Activated CD4-positive, alpha-beta memory T cell treated with anti-CD3 and anti-CD28 coated beads, Interleukin-2, amount 10 ng/mL, durations not matched to agents 7 days and 5 days (primary cell): ENCODE measurements around the gene ANKRD53. TPM values are rescaled to one million over a fixed set of nuclear protein-coding genes. Genes with fewer than 3 reads are reported as not detected.
"Not testable (repeated sequence)": the region's sequence is repeated elsewhere in the genome, so short reads cannot be mapped to it uniquely, and the experiment has no call there.

Experiments
- CTCF ChIA-PET: fragments of 350-600 bp; sonication (Branson Sonifier 250); formaldehyde crosslinking; loops from one replicate; lab custom pipeline; 2021; ENCODE audit warnings: antibody characterized with exemption, inconsistent platforms; lab: Charles Lee
- POLR2A ChIA-PET: fragments of 350-600 bp; sonication (Branson Sonifier 250); formaldehyde crosslinking; loops from one replicate; lab custom pipeline; 2021; ENCODE audit warnings: antibody characterized with exemption; lab: Charles Lee
- DNase-seq: peaks from one replicate; pipeline ENCODE4 v3.0.0-alpha.2; 2020
- H3K27ac Mint-ChIP-seq: one replicate; pipeline ENCODE4 v1.8.0; 2021; ENCODE audit warnings: mild to moderate bottlenecking, mixed read lengths
- H3K27me3 Mint-ChIP-seq: one replicate; pipeline ENCODE4 v1.8.0; 2021; ENCODE audit warnings: mixed read lengths
- H3K36me3 Mint-ChIP-seq: one replicate; pipeline ENCODE4 v1.8.0; 2021; ENCODE audit warnings: low read depth, mixed read lengths
- H3K4me1 Mint-ChIP-seq: one replicate; pipeline ENCODE4 v1.8.0; 2021; ENCODE audit warnings: mixed read lengths
- H3K4me3 Mint-ChIP-seq: one replicate; pipeline ENCODE4 v1.8.0; 2021; ENCODE audit warnings: mild to moderate bottlenecking, mixed read lengths
- H3K9me3 Mint-ChIP-seq: one replicate; pipeline ENCODE4 v1.8.0; 2021; ENCODE audit warnings: mixed read lengths
- total RNA-seq, 2 experiments: library from RNA; stranded (reverse); gene quantifications; one replicate each; pipeline ENCODE4 v1.2.3, GENCODE V29; 2021

ANKRD53 gene
- total RNA-seq, 2 experiments from 2014 or later, result not detected

GRCh38 chr2:70988726-70989648 lies 10.6 kb downstream of the ANKRD53 start:
- Mint-ChIP-seq H3K36me3 (peaks cover 35% of the 10 kb centered on the region), H3K4me3 (no peak overlapping the region), H3K9me3 (no peaks in the 10 kb centered on the region), H3K4me1 (peaks cover 27% of the 10 kb centered on the region), H3K27ac (no peak overlapping the region), H3K27me3 (no peaks in the 10 kb centered on the region)
- ChIA-PET CTCF (interaction anchor here (1.1 to 1.2 kb wide), 2 partner anchors 13 to 24 kb away, joined by 3 to 9 read pairs; no protein-coding TSS in a partner anchor), POLR2A (no interaction called here)
- DNase-seq, result peak; percentile 8

- peaks cover 20% of the 10 kb centered on the region for H3K4me1 Mint-ChIP-seq
- peaks cover 35% of the 10 kb centered on the region for H3K36me3 Mint-ChIP-seq
- H3K9me3 Mint-ChIP-seq, result no peaks in the 10 kb centered on the region
- H3K4me3 Mint-ChIP-seq, result no peak overlapping the region
- peak; percentile 7 for DNase-seq
- POLR2A ChIA-PET, result no interaction called here
- CTCF ChIA-PET, result interaction anchor here (0.6 to 1.2 kb wide), 3 partner anchors 11 to 25 kb away, joined by 3 to 9 read pairs (median 3); no protein-coding TSS in a partner anchor
- peak overlapping the region; percentile 10 for H3K27ac Mint-ChIP-seq
- H3K27me3 Mint-ChIP-seq, result no peaks in the 10 kb centered on the region
Measured at GRCh38 chr2:70990216-70990615, 11.8 kb downstream of the ANKRD53 start.

GRCh38 chr2:70991142-70991541 lies 12.7 kb downstream of the ANKRD53 start:
- Mint-ChIP-seq H3K4me3 (no peak overlapping the region), H3K9me3 (no peaks in the 10 kb centered on the region), H3K27ac (no peak overlapping the region), H3K4me1 (peaks cover 29% of the 10 kb centered on the region), H3K36me3 (peaks cover 31% of the 10 kb centered on the region), H3K27me3 (no peaks in the 10 kb centered on the region)
- ChIA-PET CTCF (interaction anchor here (0.9 kb wide), 1 partner anchor 27 kb away, joined by 3 read pairs; no protein-coding TSS in a partner anchor), POLR2A (no interaction called here)
- peak; percentile 12 for DNase-seq

- no peaks in the 10 kb centered on the region for H3K9me3 Mint-ChIP-seq
- no peaks in the 10 kb centered on the region for H3K27me3 Mint-ChIP-seq
- POLR2A ChIA-PET, result interaction anchor here (1.7 kb wide), 1 partner anchor 76 kb away, joined by 6 read pairs; no protein-coding TSS in a partner anchor
- DNase-seq, result no peak
- CTCF ChIA-PET, result interaction anchor here (0.9 kb wide), 1 partner anchor 27 kb away, joined by 3 read pairs; no protein-coding TSS in a partner anchor
- H3K36me3 Mint-ChIP-seq, result peaks cover 25% of the 10 kb centered on the region
- H3K27ac Mint-ChIP-seq, result no peak overlapping the region
- peaks cover 29% of the 10 kb centered on the region for H3K4me1 Mint-ChIP-seq
- no peak overlapping the region for H3K4me3 Mint-ChIP-seq
Measured at GRCh38 chr2:70991742-70992141, 13.3 kb downstream of the ANKRD53 start.

- ChIA-PET POLR2A (interaction anchor here (1.0 to 1.7 kb wide), 2 partner anchors 75 to 136 kb away, joined by 3 to 6 read pairs; no protein-coding TSS in a partner anchor), CTCF (interaction anchor here (1.2 to 2.9 kb wide), 3 partner anchors 9 to 75 kb away, joined by 3 to 24 read pairs (median 3); partner anchors contain the start of gene NAGK)
- Mint-ChIP-seq H3K4me3 (peak overlapping the region; percentile 89), H3K27ac (peak overlapping the region; percentile 82), H3K27me3 (no peaks in the 10 kb centered on the region), H3K4me1 (peaks cover 30% of the 10 kb centered on the region), H3K9me3 (no peaks in the 10 kb centered on the region), H3K36me3 (peaks cover 15% of the 10 kb centered on the region)
- DNase-seq, result peak; percentile 18
Measured at GRCh38 chr2:70992945-70993853, 14.8 kb downstream of the ANKRD53 start.

GRCh38 chr2:70994009-70994698 lies 15.7 kb downstream of the ANKRD53 start:
- peak overlapping the region; percentile 89 for H3K4me3 Mint-ChIP-seq
- ChIA-PET CTCF (interaction anchor here (1.2 to 2.9 kb wide), 2 partner anchors 10 to 74 kb away, joined by 3 to 24 read pairs; partner anchors contain the start of gene NAGK), POLR2A (no interaction called here)
- H3K9me3 Mint-ChIP-seq, result no peaks in the 10 kb centered on the region
- no peaks in the 10 kb centered on the region for H3K27me3 Mint-ChIP-seq
- peaks cover 37% of the 10 kb centered on the region for H3K4me1 Mint-ChIP-seq
- peaks cover 7% of the 10 kb centered on the region for H3K36me3 Mint-ChIP-seq
- peak overlapping the region; percentile 82 for H3K27ac Mint-ChIP-seq
- DNase-seq, result peak; percentile 38

GRCh38 chr2:70994699-70995425 lies 16.4 kb downstream of the ANKRD53 start, which contains the start of gene TEX261:
Gene TEX261, minus strand, starts transcription at chr2:70994873. Its CDS starts 116 bp downstream, at chr2:70994757.
- Mint-ChIP-seq H3K4me3 (peak within 1 kb of the TSS; percentile 89), H3K27me3 (no peaks in the 10 kb centered on the region), H3K9me3 (no peaks in the 10 kb centered on the region), H3K27ac (peak within 1 kb of the TSS; percentile 82), H3K4me1 (peaks cover 44% of the 10 kb centered on the region), H3K36me3 (peaks cover 7% of the 10 kb centered on the region)
- DNase-seq, result peak; percentile 91
- POLR2A ChIA-PET, result no interaction called here
- CTCF ChIA-PET, result interaction anchor here (1.2 to 2.9 kb wide), 2 partner anchors 10 to 74 kb away, joined by 3 to 24 read pairs; partner anchors contain the start of gene NAGK

- H3K9me3 Mint-ChIP-seq, result no peaks in the 10 kb centered on the region
- peaks cover 48% of the 10 kb centered on the region for H3K4me1 Mint-ChIP-seq
- ChIA-PET CTCF (no interaction called here), POLR2A (no interaction called here)
- peak overlapping the region; percentile 86 for H3K4me3 Mint-ChIP-seq
- no peaks in the 10 kb centered on the region for H3K27me3 Mint-ChIP-seq
- peak overlapping the region; percentile 78 for H3K27ac Mint-ChIP-seq
- peak; percentile 66 for DNase-seq
- H3K36me3 Mint-ChIP-seq, result peaks cover 7% of the 10 kb centered on the region
Measured at GRCh38 chr2:70995426-70995729, 16.9 kb downstream of the ANKRD53 start.

- H3K27me3 Mint-ChIP-seq, POLR2A ChIA-PET, DNase-seq, H3K36me3 Mint-ChIP-seq, H3K9me3 Mint-ChIP-seq, H3K4me3 Mint-ChIP-seq: not testable (repeated sequence)
- peak overlapping the region; percentile 21 for H3K27ac Mint-ChIP-seq
- CTCF ChIA-PET, result interaction anchor here (2.3 kb wide), 1 partner anchor 14 kb away, joined by 14 read pairs; no protein-coding TSS in a partner anchor
- peaks cover 41% of the 10 kb centered on the region for H3K4me1 Mint-ChIP-seq
Measured at GRCh38 chr2:70998885-70999284, 20.5 kb downstream of the ANKRD53 start.

GRCh38 chr2:70999362-70999761 lies 20.9 kb downstream of the ANKRD53 start:
- Mint-ChIP-seq H3K4me3 (no peak overlapping the region), H3K4me1 (peaks cover 39% of the 10 kb centered on the region), H3K27ac (peak overlapping the region; percentile 21), H3K9me3 (no peaks in the 10 kb centered on the region), H3K36me3 (no peaks in the 10 kb centered on the region), H3K27me3 (no peaks in the 10 kb centered on the region)
- ChIA-PET CTCF (interaction anchor here (0.6 kb wide), 1 partner anchor 33 kb away, joined by 5 read pairs; no protein-coding TSS in a partner anchor), POLR2A (interaction anchor here (3.4 kb wide), 1 partner anchor 69 kb away, joined by 26 read pairs; the partner anchor contains the start of gene NAGK)
- DNase-seq, result peak; percentile 25

GRCh38 chr2:70999931-71000330 lies 21.5 kb downstream of the ANKRD53 start:
- not testable (repeated sequence) for H3K9me3 Mint-ChIP-seq, H3K36me3 Mint-ChIP-seq, H3K27ac Mint-ChIP-seq, H3K27me3 Mint-ChIP-seq, H3K4me3 Mint-ChIP-seq
- ChIA-PET POLR2A (interaction anchor here (3.4 kb wide), 1 partner anchor 68 kb away, joined by 26 read pairs; the partner anchor contains the start of gene NAGK), CTCF (interaction anchor here (0.6 to 3.0 kb wide), 2 partner anchors 15 to 34 kb away, joined by 5 to 26 read pairs; no protein-coding TSS in a partner anchor)
- peak; percentile 15 for DNase-seq
- H3K4me1 Mint-ChIP-seq, result peaks cover 39% of the 10 kb centered on the region
